ENCODE results near the gene RANBP1. TPM values are rescaled to one million over a fixed set of nuclear protein-coding genes. Genes with fewer than 3 reads are reported as not detected.

Gene RANBP1
- total and polyA plus RNA-seq, 9 of the 15 experiments (the other 6 are each of a cell fraction or from before 2014, with no cell fraction given) = 162 to 2,891 (median 1,289) TPM

- TF ChIP-seq SMARCE1 (IDR thresholded peaks at IDR 0.05) (no peak), ZNF165 (CRISPR knock-in tag; IDR thresholded peaks at IDR 0.05; ENCODE audit: borderline replicate concordance) (no peak; the same call in 1 of the 2 replicates), BRCA1 (IDR thresholded peaks at IDR 0.05) (no peak), BRCA1 (CRISPR knock-in tag; IDR thresholded peaks at IDR 0.05) (no peak), KLF16 (IDR thresholded peaks at IDR 0.05) (no peak), WHSC1 (IDR thresholded peaks at IDR 0.05; ENCODE audit: low read length) (peak; percentile 94), ZMIZ1 (IDR thresholded peaks at IDR 0.05; ENCODE audit: low read depth in 2 of 2, low read length in 2 of 2) (peak in 1 of 2 experiments; percentile 47; a peak in 1 of 4 replicates), SNRNP70 (optimal IDR thresholded peaks at IDR 0.05; ENCODE audit: low read depth, low read length) (peak; percentile 70), OTX1 (CRISPR knock-in tag; IDR thresholded peaks at IDR 0.05) (peak; percentile 37; the same call in 1 of the 2 replicates), GATA2 (CRISPR knock-in tag; IDR thresholded peaks at IDR 0.05) (no peak), SETDB1 (IDR thresholded peaks at IDR 0.05; ENCODE audit: low read length) (no peak), ETV1 (tag; conservative IDR thresholded peaks at IDR 0.05; ENCODE audit: low read depth) (peak; percentile 26; the same call in 1 of the 2 replicates), RERE (CRISPR knock-in tag; IDR thresholded peaks at IDR 0.05; ENCODE audit: borderline replicate concordance) (no peak), FOXA1 (IDR thresholded peaks at IDR 0.05; ENCODE audit: borderline replicate concordance) (no peak), BRD9 (IDR thresholded peaks at IDR 0.05; ENCODE audit: low read depth, partially characterized antibody) (no peak)
- TF ChIP-seq, protein P1, sequence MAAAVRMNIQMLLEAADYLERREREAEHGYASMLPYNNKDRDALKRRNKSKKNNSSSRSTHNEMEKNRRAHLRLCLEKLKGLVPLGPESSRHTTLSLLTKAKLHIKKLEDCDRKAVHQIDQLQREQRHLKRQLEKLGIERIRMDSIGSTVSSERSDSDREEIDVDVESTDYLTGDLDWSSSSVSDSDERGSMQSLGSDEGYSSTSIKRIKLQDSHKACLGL (CRISPR knock-in tag; IDR thresholded peaks at IDR 0.05; ENCODE audit: borderline replicate concordance, poor library complexity, severe bottlenecking) = peak; percentile 89
These were observed 31.1 kb upstream of the RANBP1 start (continued) for GRCh38 chr22:20084547-20085413.

All from K562 (cell line).